GM23338 (cell line): ENCODE data around the gene NGF.

ENCODE experiments used
- CREB1 ChIP-seq: fragments of 250-450 bp; sonication (Bioruptor Pico); IDR thresholded peaks from 2 replicates; pipeline ENCODE4 v1.5.0; 2020; ENCODE audit warnings: low read depth, mild to moderate bottlenecking, moderate library complexity
- ETS1 ChIP-seq: IDR thresholded peaks from 2 replicates; pipeline ENCODE4 v1.6.1; 2016; ENCODE audit warnings: antibody characterized with exemption
- EZH2 ChIP-seq: fragments of 200-600 bp; sonication (generic); IDR thresholded peaks from one replicate; pipeline ENCODE4 v1.8.0; 2017; ENCODE audit warnings: antibody characterized with exemption, mild to moderate bottlenecking, low read depth; ENCODE audit not compliant: unreplicated experiment
- EZH2phosphoT487 ChIP-seq: fragments of 200-600 bp; sonication (generic); IDR thresholded peaks from one replicate; pipeline ENCODE4 v1.8.1; 2018; ENCODE audit warnings: antibody characterized with exemption; ENCODE audit not compliant: unreplicated experiment
- JUNB ChIP-seq: IDR thresholded peaks from one replicate; pipeline ENCODE4 v1.6.1; 2016; ENCODE audit warnings: antibody characterized with exemption; ENCODE audit not compliant: unreplicated experiment
- POLR2AphosphoS5 ChIP-seq: IDR thresholded peaks from 2 replicates; pipeline ENCODE4 v1.6.1; 2016; ENCODE audit warnings: antibody characterized with exemption, low read depth
- REST ChIP-seq: IDR thresholded peaks from one replicate; pipeline ENCODE4 v1.6.1; 2018; ENCODE audit warnings: antibody characterized with exemption; ENCODE audit not compliant: unreplicated experiment
- STAT1 ChIP-seq: IDR thresholded peaks from one replicate; pipeline ENCODE4 v1.6.1; 2016; ENCODE audit warnings: antibody characterized with exemption; ENCODE audit not compliant: unreplicated experiment
- ZNF114 ChIP-seq: fragments of 250-450 bp; sonication (Bioruptor Pico); IDR thresholded peaks from 2 replicates; pipeline ENCODE4 v1.5.0; 2020; ENCODE audit warnings: mild to moderate bottlenecking, moderate library complexity
- TF ChIP-seq, protein P1 (sequence below), 2 experiments: fragments of 200-600 bp in 1 of 2; sonication (generic) in 1 of 2; conservative IDR thresholded peaks; 2 replicates each; pipeline versions ENCODE4 v1.5.1 to v1.6.1; 2016 to 2017; ENCODE audit warnings: antibody characterized with exemption in 2 of 2, low read depth in 2 of 2, mild to moderate bottlenecking in 2 of 2, moderate library complexity in 1 of 2

GRCh38 chr1:115320377-115320776 lies 17.7 kb downstream of the NGF start:
- TF ChIP-seq, protein P1, sequence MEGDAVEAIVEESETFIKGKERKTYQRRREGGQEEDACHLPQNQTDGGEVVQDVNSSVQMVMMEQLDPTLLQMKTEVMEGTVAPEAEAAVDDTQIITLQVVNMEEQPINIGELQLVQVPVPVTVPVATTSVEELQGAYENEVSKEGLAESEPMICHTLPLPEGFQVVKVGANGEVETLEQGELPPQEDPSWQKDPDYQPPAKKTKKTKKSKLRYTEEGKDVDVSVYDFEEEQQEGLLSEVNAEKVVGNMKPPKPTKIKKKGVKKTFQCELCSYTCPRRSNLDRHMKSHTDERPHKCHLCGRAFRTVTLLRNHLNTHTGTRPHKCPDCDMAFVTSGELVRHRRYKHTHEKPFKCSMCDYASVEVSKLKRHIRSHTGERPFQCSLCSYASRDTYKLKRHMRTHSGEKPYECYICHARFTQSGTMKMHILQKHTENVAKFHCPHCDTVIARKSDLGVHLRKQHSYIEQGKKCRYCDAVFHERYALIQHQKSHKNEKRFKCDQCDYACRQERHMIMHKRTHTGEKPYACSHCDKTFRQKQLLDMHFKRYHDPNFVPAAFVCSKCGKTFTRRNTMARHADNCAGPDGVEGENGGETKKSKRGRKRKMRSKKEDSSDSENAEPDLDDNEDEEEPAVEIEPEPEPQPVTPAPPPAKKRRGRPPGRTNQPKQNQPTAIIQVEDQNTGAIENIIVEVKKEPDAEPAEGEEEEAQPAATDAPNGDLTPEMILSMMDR (conservative IDR thresholded peaks at IDR 0.05; ENCODE audit: low read depth in 2 of 2): no peak
- TF ChIP-seq EZH2phosphoT487: no peak
- TF ChIP-seq STAT1: no peak
- no peak for TF ChIP-seq ZNF114 (CRISPR knock-in tag)
- no peak for TF ChIP-seq ETS1
- TF ChIP-seq POLR2AphosphoS5: no peak
- no peak for TF ChIP-seq EZH2
- TF ChIP-seq CREB1 (CRISPR knock-in tag): no peak
- TF ChIP-seq REST: no peak
- no peak for TF ChIP-seq JUNB
